K562 (cell line): Measurements from ENCODE around the gene KIF5C. TPM values are rescaled to one million over a fixed set of nuclear protein-coding genes. Genes with fewer than 3 reads are reported as not detected.

Experiments used
- ATAC-seq: fragments of 200-7000 bp; cut with Tn5 transposase; 3 replicates; pipeline ENCODE4 v1.9.1; 2020; ENCODE audit warnings: moderate library complexity
- BruUV-seq: library from RNA; stranded (reverse); fragments of 400-500 nt; replicated peaks from 2 replicates; lab custom pipeline; 2021; lab: Mats Ljungman, UMichigan
- CTCF ChIA-PET: fragments of 300-600 bp; formaldehyde crosslinking; extraction: SDS; loops from one replicate; lab custom pipeline; 2021; ENCODE audit warnings: low intra/inter-chr PET ratio; lab: Yijun Ruan, JAX
- POLR2A ChIA-PET: fragments of 300-600, 350-650 bp; sonication (Branson Sonifier 250); formaldehyde crosslinking; extraction: SDS; loops from one replicate; lab custom pipeline; 2021; ENCODE audit warnings: antibody characterized with exemption, inconsistent platforms; lab: Yijun Ruan, JAX
- DNase-seq, 4 experiments: peaks; one replicate each; pipeline versions ENCODE4 v3.0.0 to v3.0.0-alpha.2; 2011 to 2018; ENCODE audit warnings: low spot score in 3 of 4, mixed read lengths in 3 of 4; ENCODE audit errors: extremely low read depth in 1 of 4
- FAIRE-seq: peaks from 2 replicates; lab custom pipeline; 2011; peaks lifted over from hg19 to GRCh38; lab: Jason Lieb, UNC
- H2AFZ ChIP-seq: 2 replicates; pipeline ENCODE4 v1.6.0; 2011; ENCODE audit warnings: low read depth, low read length, control low read depth, inconsistent platforms
- H3K27ac ChIP-seq: fragments of 200-600 bp; 3 replicates; pipeline ENCODE4 v1.8.0; 2011; ENCODE audit warnings: low read depth, mild to moderate bottlenecking, control low read depth, inconsistent platforms, low read length, moderate library complexity, mixed read lengths; ENCODE audit errors: extremely low read depth
- H3K27me3 ChIP-seq, 2 experiments: fragments of 300-600 bp in 1 of 2; 2 replicates in 1 of 2; 3 replicates in 1 of 2; pipeline versions ENCODE4 v1.6.0 to v1.8.0; 2011; ENCODE audit warnings: inconsistent platforms in 2 of 2, low read length in 2 of 2, mild to moderate bottlenecking in 1 of 2, mixed read lengths in 1 of 2, moderate library complexity in 1 of 2; ENCODE audit not compliant: control insufficient read depth in 2 of 2, insufficient read depth in 2 of 2
- H3K36me3 ChIP-seq: fragments of 300-600 bp; 3 replicates; pipeline ENCODE4 v1.8.0; 2011; ENCODE audit warnings: mild to moderate bottlenecking, low read length, inconsistent platforms; ENCODE audit not compliant: control insufficient read depth, insufficient read depth
- H3K4me1 ChIP-seq, 2 experiments: fragments of 200-600 bp in 1 of 2; replicated peaks in 1 of 2; 2 replicates in 1 of 2; 3 replicates in 1 of 2; pipeline versions ENCODE4 v1.5.1 to v1.8.0; 2011; ENCODE audit warnings: inconsistent platforms in 2 of 2, low read length in 2 of 2, mild to moderate bottlenecking in 1 of 2, mixed read lengths in 1 of 2, moderate library complexity in 1 of 2; ENCODE audit not compliant: control insufficient read depth in 2 of 2, insufficient read depth in 2 of 2
- H3K4me2 ChIP-seq: 2 replicates; pipeline ENCODE4 v1.6.1; 2011; ENCODE audit warnings: low read length, control low read depth, inconsistent platforms, mixed read lengths; ENCODE audit not compliant: insufficient read depth
- H3K4me3 ChIP-seq: fragments of 200-600 bp; sonication (generic), shearing (Covaris generic); 2 replicates; pipeline ENCODE4 v1.5.1; 2016; ENCODE audit warnings: control low read depth, inconsistent platforms
- H3K79me2 ChIP-seq: fragments of 200-600 bp; 3 replicates; pipeline ENCODE4 v1.8.0; 2011; ENCODE audit warnings: low read length, inconsistent platforms; ENCODE audit not compliant: control insufficient read depth, insufficient read depth
- H3K9ac ChIP-seq, 2 experiments: 2 replicates each; pipeline versions ENCODE4 v1.6.0 to v1.6.1; 2011; ENCODE audit warnings: low read depth in 2 of 2, low read length in 2 of 2, control low read depth in 1 of 2, inconsistent platforms in 1 of 2, mild to moderate bottlenecking in 1 of 2, mixed read lengths in 1 of 2; ENCODE audit not compliant: insufficient read depth in 1 of 2
- H3K9me1 ChIP-seq: one replicate; pipeline ENCODE4 v1.6.0; 2011; ENCODE audit warnings: inconsistent platforms, mild to moderate bottlenecking, low read length, moderate library complexity; ENCODE audit not compliant: control insufficient read depth, insufficient read depth
- H3K9me3 ChIP-seq: replicated peaks from 2 replicates; pipeline ENCODE4 v1.5.1; 2011; ENCODE audit warnings: low read depth, low read length, inconsistent platforms; ENCODE audit not compliant: control insufficient read depth, insufficient read depth
- H4K20me1 ChIP-seq: replicated peaks from 2 replicates; pipeline ENCODE4 v1.6.1; 2011; ENCODE audit warnings: low read length, inconsistent platforms, mixed read lengths; ENCODE audit not compliant: control insufficient read depth, insufficient read depth
- CBX1 ChIP-seq: sonication (generic); IDR thresholded peaks from 2 replicates; pipeline ENCODE4 v1.6.1; 2016; ENCODE audit warnings: antibody characterized with exemption, low read depth, mild to moderate bottlenecking
- COPS2 ChIP-seq: fragments of 450-650 bp; conservative IDR thresholded peaks from 2 replicates; pipeline ENCODE4 v1.6.1; 2016; ENCODE audit warnings: mild to moderate bottlenecking, moderate library complexity
- CREB1 ChIP-seq, 2 experiments: sonication (generic) in 1 of 2; formaldehyde crosslinking in 1 of 2; IDR thresholded peaks; 2 replicates each; pipeline versions ENCODE4 v1.6.1 to v1.8.0; 2012 to 2022; ENCODE audit warnings: inconsistent platforms in 1 of 2, mild to moderate bottlenecking in 1 of 2, missing genetic modification reagents in 1 of 2, moderate library complexity in 1 of 2
- DDX20 ChIP-seq: fragments of 450-650 bp; IDR thresholded peaks from 2 replicates; pipeline ENCODE4 v1.6.1; 2016; ENCODE audit warnings: missing genetic modification characterization, low read depth, mild to moderate bottlenecking, missing compliant biosample characterization, moderate library complexity
- HNRNPH1 ChIP-seq: fragments of 200-400 bp; formaldehyde crosslinking; optimal IDR thresholded peaks from 2 replicates; pipeline ENCODE3; 2017; ENCODE audit warnings: low read depth, mild to moderate bottlenecking, low read length, moderate library complexity
- MCM7 ChIP-seq, 2 experiments: fragments of 450-650 bp; IDR thresholded peaks; 2 replicates each; pipeline ENCODE4 v1.6.1; 2016 to 2018
- NELFE ChIP-seq: IDR thresholded peaks from 2 replicates; pipeline ENCODE4 v1.6.1; 2011; ENCODE audit warnings: mild to moderate bottlenecking; ENCODE audit not compliant: insufficient read depth, insufficient read length
- SMAD1 ChIP-seq: fragments of 150-350 bp; IDR thresholded peaks from 2 replicates; pipeline ENCODE4 v1.6.1; 2014; ENCODE audit warnings: low read length, low read depth; ENCODE audit not compliant: partially characterized antibody
- TAF7 ChIP-seq: fragments of 450-650 bp; IDR thresholded peaks from 2 replicates; pipeline ENCODE4 v1.6.1; 2016; ENCODE audit warnings: missing genetic modification characterization, missing compliant biosample characterization
- ZNF830 ChIP-seq: fragments of 250-450 bp; sonication (Bioruptor Pico); IDR thresholded peaks from 2 replicates; pipeline ENCODE4 v1.5.0; 2021; ENCODE audit warnings: mild to moderate bottlenecking
- WGBS: fragments of 100-300 bp; shearing (Covaris generic); methylation state at CpG from one replicate; pipeline ENCODE4 v1.1.6; 2016; ENCODE audit warnings: low coverage, mixed read lengths; ENCODE audit not compliant: insufficient coverage; ENCODE audit errors: missing lambda C conversion rate; 5-methylcytosine and 5-hydroxymethylcytosine counted together
- in situ Hi-C: fragments of 300-500 bp; cut with MboI; formaldehyde crosslinking; loops from 4 replicates; pipeline ENCODE4 v1.15.0; 2018; ENCODE audit warnings: inconsistent platforms, mixed read lengths
- intact Hi-C: fragments of 100-400 bp; cut with micrococcal nuclease; formaldehyde crosslinking; loops from 2 replicates; pipeline ENCODE4 v1.14.2; 2022
- polyA plus RNA-seq, 8 experiments: library from polyadenylated mRNA; depleted of rRNA in 4 of 8; stranded (reverse) in 5 of 8; unstranded in 3 of 8; fragments of >200 nt; fragmentation: Nextera tagmentation in 2 of 8; fragmentation: Illumina TruSeq in 1 of 8; extraction: Ambion mirVana in 2 of 8; extraction: Trizol in 1 of 8; gene quantifications; 2 replicates each; pipeline versions ENCODE4 v1.2.1 to v1.2.3, GENCODE V29; 2011 to 2014; ENCODE audit warnings: inconsistent platforms in 1 of 8, missing spikeins in 1 of 8
- total RNA-seq, 7 experiments: library from RNA; depleted of rRNA in 6 of 7; stranded (reverse); fragments of >200 nt in 6 of 7; fragmentation: Illumina TruSeq in 2 of 7; extraction: Trizol in 2 of 7; gene quantifications; 2 replicates each; pipeline versions ENCODE4 v1.2.1 to v1.2.3, GENCODE V29; 2011 to 2021; ENCODE audit warnings: low replicate concordance in 1 of 7
- TF ChIP-seq, protein P1 (sequence below): sonication (generic); formaldehyde crosslinking; IDR thresholded peaks from 2 replicates; pipeline ENCODE4 v1.8.0; 2022; ENCODE audit warnings: missing genetic modification reagents, mild to moderate bottlenecking, moderate library complexity, borderline replicate concordance
- TF ChIP-seq, protein P2 (sequence below), 2 experiments: fragments of 450-650 bp; IDR thresholded peaks; 2 replicates each; pipeline ENCODE4 v1.6.1; 2016; ENCODE audit warnings: mild to moderate bottlenecking in 2 of 2, borderline replicate concordance in 1 of 2, low read depth in 1 of 2, moderate library complexity in 1 of 2

Gene KIF5C
- total and polyA plus RNA-seq, 9 of the 15 experiments (the other 6 are each of a cell fraction or from before 2014, with no cell fraction given) = 0.01 to 0.09 (median 0.01) TPM; not detected in 6

DNA sequence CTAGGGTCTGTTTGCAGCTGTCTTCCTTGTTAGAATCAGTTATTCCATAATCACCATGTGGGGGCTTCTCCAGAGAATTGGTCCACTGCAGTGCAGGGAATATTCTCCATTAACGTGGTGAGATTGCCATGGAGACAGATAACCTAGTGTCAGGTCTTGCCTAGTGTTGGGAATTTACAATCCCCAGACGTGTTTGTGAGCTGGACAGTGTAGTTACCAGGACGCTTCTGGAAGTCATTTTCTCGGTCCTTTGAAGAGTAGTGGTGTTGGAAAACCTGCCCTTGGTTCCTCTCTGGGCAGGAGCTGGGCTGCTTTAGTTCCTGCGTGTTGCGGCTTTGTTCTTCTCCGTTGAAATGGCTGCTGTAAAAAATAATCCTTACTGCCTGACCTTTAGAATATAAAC is 94.6 kb downstream of the KIF5C start (continued):
- no peak for TF ChIP-seq ZNF830 (CRISPR knock-in tag)

DNA sequence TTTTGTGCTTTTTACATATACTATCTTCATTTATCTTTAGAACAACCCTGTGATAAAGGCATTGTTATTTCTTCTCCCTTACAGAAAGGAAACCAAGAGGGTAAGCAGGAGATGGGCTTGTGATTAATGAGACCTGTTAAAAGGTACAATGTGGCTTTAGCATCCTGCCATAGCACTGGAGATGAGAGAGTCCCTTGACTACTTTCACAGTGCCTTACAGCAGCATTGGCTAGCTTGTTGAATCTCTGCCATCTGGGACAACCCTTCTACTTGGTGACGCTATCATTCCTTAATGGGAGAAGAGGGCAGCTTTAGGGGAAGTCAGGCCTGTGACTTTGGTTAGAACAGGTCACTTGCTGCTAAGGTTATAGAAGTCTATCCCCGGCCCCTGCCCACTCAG is 95.4 kb downstream of the KIF5C start:
- Histone ChIP-seq H3K4me2 (no peak overlapping the region), H4K20me1 (no peaks in the 10 kb centered on the region), H2AFZ (no peak overlapping the region), H3K9me3 (no peaks in the 10 kb centered on the region), H3K9me1 (no peaks in the 10 kb centered on the region), H3K4me3 (no peak overlapping the region), H3K4me1 (no peaks in the 10 kb centered on the region), H3K36me3 (no peaks in the 10 kb centered on the region), H3K27ac (no peak overlapping the region), H3K9ac (no peak overlapping the region), H3K27me3 (peaks cover 0 to 4% of the 10 kb centered on the region in 2 experiments; a peak in 1 of 5 replicates), H3K79me2 (no peaks in the 10 kb centered on the region)
- intact Hi-C loops (no loop called here), in situ Hi-C loops (no loop called here)
- ChIA-PET CTCF (no interaction called here), POLR2A (no interaction called here)
- ATAC-seq = no peak
- BruUV-seq = no TSS peak
- WGBS = 3% methylated on average over 2 of the region's 2 CpGs
- DNase-seq = no peak
- no peak for FAIRE-seq
- TF ChIP-seq COPS2 = no peak
- TF ChIP-seq, protein P1, sequence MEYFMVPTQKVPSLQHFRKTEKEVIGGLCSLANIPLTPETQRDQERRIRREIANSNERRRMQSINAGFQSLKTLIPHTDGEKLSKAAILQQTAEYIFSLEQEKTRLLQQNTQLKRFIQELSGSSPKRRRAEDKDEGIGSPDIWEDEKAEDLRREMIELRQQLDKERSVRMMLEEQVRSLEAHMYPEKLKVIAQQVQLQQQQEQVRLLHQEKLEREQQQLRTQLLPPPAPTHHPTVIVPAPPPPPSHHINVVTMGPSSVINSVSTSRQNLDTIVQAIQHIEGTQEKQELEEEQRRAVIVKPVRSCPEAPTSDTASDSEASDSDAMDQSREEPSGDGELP (CRISPR knock-in tag) = no peak
- no peak for TF ChIP-seq NELFE
- no peak for TF ChIP-seq SMAD1
- TF ChIP-seq TAF7 = no peak
- TF ChIP-seq HNRNPH1 = no peak
- TF ChIP-seq CREB1 (IDR thresholded peaks at IDR 0.05) = no peak
- TF ChIP-seq CREB1 (CRISPR knock-in tag; IDR thresholded peaks at IDR 0.05) = no peak
- no peak for TF ChIP-seq CBX1
- no peak for TF ChIP-seq DDX20
- TF ChIP-seq, protein P2, sequence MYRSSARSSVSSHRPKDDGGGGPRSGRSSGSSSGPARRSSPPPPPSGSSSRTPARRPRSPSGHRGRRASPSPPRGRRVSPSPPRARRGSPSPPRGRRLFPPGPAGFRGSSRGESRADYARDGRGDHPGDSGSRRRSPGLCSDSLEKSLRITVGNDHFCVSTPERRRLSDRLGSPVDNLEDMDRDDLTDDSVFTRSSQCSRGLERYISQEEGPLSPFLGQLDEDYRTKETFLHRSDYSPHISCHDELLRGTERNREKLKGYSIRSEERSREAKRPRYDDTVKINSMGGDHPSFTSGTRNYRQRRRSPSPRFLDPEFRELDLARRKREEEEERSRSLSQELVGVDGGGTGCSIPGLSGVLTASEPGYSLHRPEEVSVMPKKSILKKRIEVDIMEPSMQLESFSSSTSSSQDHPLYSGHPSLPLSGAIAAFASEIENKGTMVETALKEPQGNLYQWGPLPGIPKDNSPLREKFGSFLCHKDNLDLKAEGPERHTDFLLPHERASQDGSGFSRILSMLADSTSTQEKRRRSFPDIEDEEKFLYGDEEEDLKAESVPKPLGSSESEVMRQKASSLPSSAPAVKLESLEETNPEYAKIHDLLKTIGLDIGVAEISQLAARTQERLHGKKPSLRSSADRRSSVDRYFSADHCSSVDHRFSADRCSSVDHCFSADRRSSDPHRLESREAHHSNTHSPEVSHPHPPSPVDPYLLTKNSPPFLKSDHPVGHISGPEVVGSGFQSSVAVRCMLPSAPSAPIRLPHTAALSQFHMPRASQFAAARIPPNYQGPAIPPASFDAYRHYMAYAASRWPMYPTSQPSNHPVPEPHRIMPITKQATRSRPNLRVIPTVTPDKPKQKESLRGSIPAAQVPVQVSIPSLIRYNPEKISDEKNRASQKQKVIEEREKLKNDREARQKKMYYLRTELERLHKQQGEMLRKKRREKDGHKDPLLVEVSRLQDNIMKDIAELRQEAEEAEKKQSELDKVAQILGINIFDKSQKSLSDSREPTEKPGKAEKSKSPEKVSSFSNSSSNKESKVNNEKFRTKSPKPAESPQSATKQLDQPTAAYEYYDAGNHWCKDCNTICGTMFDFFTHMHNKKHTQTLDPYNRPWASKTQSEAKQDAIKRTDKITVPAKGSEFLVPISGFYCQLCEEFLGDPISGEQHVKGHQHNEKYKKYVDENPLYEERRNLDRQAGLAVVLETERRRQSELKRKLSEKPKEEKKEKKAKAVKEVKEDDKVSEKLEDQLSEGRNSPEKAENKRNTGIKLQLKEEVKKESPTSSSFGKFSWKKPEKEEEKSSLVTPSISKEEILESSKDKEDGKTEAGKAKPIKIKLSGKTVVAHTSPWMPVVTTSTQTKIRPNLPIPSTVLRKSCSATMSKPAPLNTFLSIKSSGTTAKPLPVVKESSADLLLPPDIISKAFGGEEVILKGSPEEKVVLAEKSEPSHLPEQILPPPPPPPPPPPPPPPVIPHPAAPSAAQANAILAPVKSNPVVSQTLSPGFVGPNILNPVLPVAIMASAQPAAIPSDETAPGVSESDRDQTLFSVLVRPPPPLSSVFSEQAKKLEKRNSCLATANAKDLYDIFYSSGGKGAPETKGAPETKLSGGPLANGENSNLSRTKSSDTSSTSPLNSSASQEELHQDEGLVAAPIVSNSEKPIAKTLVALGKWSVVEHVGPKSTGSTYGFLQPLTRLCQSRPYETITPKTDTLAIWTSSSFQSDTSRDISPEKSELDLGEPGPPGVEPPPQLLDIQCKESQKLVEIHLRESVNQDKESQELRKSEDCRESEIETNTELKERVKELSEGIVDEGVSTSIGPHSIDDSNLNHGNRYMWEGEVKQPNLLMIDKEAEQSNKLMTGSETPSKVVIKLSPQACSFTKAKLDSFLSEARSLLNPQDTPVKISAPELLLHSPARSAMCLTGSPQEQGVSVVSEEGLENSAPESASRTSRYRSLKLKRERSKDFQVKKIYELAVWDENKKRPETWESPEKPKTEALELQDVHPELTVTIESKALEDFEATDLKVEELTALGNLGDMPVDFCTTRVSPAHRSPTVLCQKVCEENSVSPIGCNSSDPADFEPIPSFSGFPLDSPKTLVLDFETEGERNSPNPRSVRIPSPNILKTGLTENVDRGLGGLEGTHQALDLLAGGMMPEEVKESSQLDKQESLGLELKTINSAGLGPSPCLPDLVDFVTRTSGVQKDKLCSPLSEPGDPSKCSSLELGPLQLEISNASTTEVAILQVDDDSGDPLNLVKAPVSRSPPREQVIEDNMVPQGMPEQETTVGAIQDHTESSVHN (IDR thresholded peaks at IDR 0.05; ENCODE audit: borderline replicate concordance in 1 of 2, low read depth in 1 of 2) = no peak
- TF ChIP-seq MCM7 (IDR thresholded peaks at IDR 0.05) = no peak
